ENCODE results near the gene SDS. TPM values are rescaled to one million over a fixed set of nuclear protein-coding genes. Genes with fewer than 3 reads are reported as not detected.

Gene SDS
- total and polyA plus RNA-seq, 4 donors: 0.39 to 2.4 (median 0.99) TPM

DNA sequence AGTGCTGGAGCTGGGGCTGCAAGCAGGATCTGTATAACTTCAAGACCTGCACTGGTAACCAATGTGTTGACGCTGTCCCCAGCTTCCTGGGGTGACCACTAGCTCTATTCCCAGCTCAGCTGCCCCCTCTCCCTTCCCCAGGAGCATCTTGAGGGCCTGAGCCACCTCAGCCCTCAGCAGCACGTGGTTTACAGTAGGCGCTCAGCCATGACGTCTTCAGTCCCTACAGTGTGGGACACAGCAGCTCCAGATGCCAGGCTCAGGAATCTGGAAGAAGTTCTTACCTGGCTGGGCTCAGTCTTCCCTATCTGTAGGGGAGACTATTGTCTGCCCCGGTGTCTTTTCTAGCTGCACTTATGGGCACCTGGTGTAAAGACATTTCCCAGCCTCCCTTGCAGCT, 8.6 kb downstream of the SDS start:
- Histone ChIP-seq H3K4me3 (ENCODE audit: low read depth, low read length) (no peak overlapping the region), H3K9me3 (ENCODE audit: control insufficient read depth, insufficient read depth, low read length) (no peaks in the 10 kb centered on the region), H3K36me3 (ENCODE audit: control insufficient read depth, insufficient read depth, low read length) (peaks cover 15% of the 10 kb centered on the region), H3K27ac (ENCODE audit: low read depth, low read length) (no peak overlapping the region), H3K4me1 (ENCODE audit: control insufficient read depth, insufficient read depth, low read length) (peaks cover 9% of the 10 kb centered on the region), H3K27me3 (ENCODE audit: control insufficient read depth, insufficient read depth, low read length) (no peaks in the 10 kb centered on the region)
- no peak for DNase-seq (ENCODE audit: low read depth in 4 of 6, low spot score in 6 of 6)
- 88% methylated on average over 5 of the region's 5 CpGs for WGBS (ENCODE audit: insufficient coverage)

DNA sequence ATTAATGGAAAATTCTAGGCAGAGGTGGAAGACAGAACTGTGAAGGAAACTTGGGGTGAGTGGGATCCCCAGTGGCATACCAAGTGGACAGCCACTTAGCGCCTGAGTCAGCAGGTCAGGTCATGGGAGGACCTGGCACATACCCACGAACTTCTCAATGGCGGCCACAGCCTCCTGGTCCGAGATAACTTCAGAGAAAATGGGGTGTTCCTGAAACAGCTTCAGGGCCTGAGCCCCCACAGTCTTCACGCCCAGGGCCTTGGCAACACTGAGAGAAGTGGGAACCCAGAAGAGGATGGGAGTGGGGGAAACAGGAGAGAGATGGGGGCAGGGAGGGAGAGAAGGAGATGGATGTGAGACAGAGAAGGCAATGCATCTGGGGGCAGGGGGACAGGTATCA, 9.9 kb downstream of the SDS start:
- no peak for DNase-seq (ENCODE audit: low read depth in 4 of 6, low spot score in 6 of 6)
- Histone ChIP-seq H3K36me3 (ENCODE audit: control insufficient read depth, insufficient read depth, low read length) (peaks cover 29% of the 10 kb centered on the region), H3K4me3 (ENCODE audit: low read depth, low read length) (no peak overlapping the region), H3K9me3 (ENCODE audit: control insufficient read depth, insufficient read depth, low read length) (no peaks in the 10 kb centered on the region), H3K4me1 (ENCODE audit: control insufficient read depth, insufficient read depth, low read length) (peaks cover 9% of the 10 kb centered on the region), H3K27me3 (ENCODE audit: control insufficient read depth, insufficient read depth, low read length) (no peaks in the 10 kb centered on the region), H3K27ac (ENCODE audit: low read depth, low read length) (no peak overlapping the region)
- 96% methylated on average over 3 of the region's 5 CpGs for WGBS (ENCODE audit: insufficient coverage)

DNA sequence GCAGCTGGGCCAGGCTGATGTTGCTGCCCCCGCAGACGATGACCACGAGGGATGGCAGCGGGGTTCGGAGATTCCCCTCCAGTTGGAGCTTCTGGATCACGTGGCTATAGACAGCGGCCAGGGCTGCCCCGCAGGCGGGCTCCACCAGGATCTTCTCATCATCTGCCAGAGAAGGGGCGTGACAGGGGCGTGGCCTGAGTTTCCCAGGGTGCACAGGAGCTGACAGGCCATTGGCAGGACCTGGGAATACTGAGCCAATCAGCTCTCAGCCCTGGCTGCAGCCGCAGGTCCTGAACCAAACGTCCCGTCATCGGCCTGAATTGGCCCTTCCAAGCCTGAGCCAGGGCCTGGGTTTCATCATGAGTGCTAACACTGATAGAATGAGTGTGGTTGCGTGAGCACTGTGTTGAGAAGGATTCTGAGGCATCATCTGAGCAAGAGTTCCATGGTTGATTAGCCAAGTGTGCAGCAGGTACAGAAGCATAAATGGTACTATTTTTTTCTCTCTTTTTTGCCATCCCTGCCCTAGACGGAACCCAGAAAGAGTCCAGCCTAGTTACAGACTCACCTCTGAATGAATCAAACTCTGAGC, 10.6 kb downstream of the SDS start:
- Histone ChIP-seq H3K27ac (ENCODE audit: low read depth, low read length) (no peak overlapping the region), H3K9me3 (ENCODE audit: control insufficient read depth, insufficient read depth, low read length) (no peaks in the 10 kb centered on the region), H3K4me3 (ENCODE audit: low read depth, low read length) (no peak overlapping the region), H3K27me3 (ENCODE audit: control insufficient read depth, insufficient read depth, low read length) (no peaks in the 10 kb centered on the region), H3K4me1 (ENCODE audit: control insufficient read depth, insufficient read depth, low read length) (peaks cover 9% of the 10 kb centered on the region), H3K36me3 (ENCODE audit: control insufficient read depth, insufficient read depth, low read length) (peaks cover 36% of the 10 kb centered on the region)
- no peak for DNase-seq (ENCODE audit: low read depth in 4 of 6, low spot score in 6 of 6)
- 60% methylated on average over 16 of the region's 17 CpGs for WGBS (ENCODE audit: insufficient coverage)

DNA sequence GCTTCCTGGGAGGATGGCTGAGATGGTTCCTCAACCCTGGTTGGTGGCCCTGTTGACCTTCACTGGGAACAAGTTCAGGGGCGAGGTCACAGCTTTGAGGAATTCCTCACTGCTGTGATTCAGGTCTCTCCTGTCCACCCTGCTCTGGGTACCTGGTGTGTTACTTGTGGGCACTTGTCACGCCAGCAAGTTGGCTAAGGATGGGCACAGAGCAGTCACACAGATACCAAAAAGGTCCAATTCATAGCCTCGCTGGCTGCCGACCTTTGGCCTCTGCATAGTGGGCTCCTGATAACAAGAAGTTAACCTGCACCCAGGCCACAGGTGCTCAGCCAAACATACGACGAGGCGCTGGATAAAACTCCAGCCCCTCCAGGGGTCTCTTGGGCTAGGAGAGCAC, 11.2 kb downstream of the SDS start:
- Histone ChIP-seq H3K27ac (ENCODE audit: low read depth, low read length) (no peak overlapping the region), H3K4me1 (ENCODE audit: control insufficient read depth, insufficient read depth, low read length) (peaks cover 9% of the 10 kb centered on the region), H3K27me3 (ENCODE audit: control insufficient read depth, insufficient read depth, low read length) (no peaks in the 10 kb centered on the region), H3K4me3 (ENCODE audit: low read depth, low read length) (no peak overlapping the region), H3K9me3 (ENCODE audit: control insufficient read depth, insufficient read depth, low read length) (no peaks in the 10 kb centered on the region), H3K36me3 (ENCODE audit: control insufficient read depth, insufficient read depth, low read length) (peaks cover 41% of the 10 kb centered on the region)
- no peak for DNase-seq (ENCODE audit: low read depth in 4 of 6, low spot score in 6 of 6)
- 85% methylated on average over 7 of the region's 7 CpGs for WGBS (ENCODE audit: insufficient coverage)

- 91% methylated on average over 6 of the region's 9 CpGs for WGBS (ENCODE audit: insufficient coverage)
- peaks cover 49% of the 10 kb centered on the region for H3K36me3 ChIP-seq (ENCODE audit: control insufficient read depth, insufficient read depth, low read length)
- H3K9me3 ChIP-seq (ENCODE audit: control insufficient read depth, insufficient read depth, low read length): no peaks in the 10 kb centered on the region
- peaks cover 2% of the 10 kb centered on the region for H3K4me1 ChIP-seq (ENCODE audit: control insufficient read depth, insufficient read depth, low read length)
- H3K4me3 ChIP-seq (ENCODE audit: low read depth, low read length): no peak overlapping the region
- H3K27me3 ChIP-seq (ENCODE audit: control insufficient read depth, insufficient read depth, low read length): no peaks in the 10 kb centered on the region
- DNase-seq (ENCODE audit: low read depth in 4 of 6, low spot score in 6 of 6): no peak
- no peak overlapping the region for H3K27ac ChIP-seq (ENCODE audit: low read depth, low read length)
Observed at GRCh38 chr12:113391650-113392337, 11.9 kb downstream of the SDS start.

GRCh38 chr12:113391145-113391544, 12.5 kb downstream of the SDS start:
- Histone ChIP-seq H3K36me3 (ENCODE audit: control insufficient read depth, insufficient read depth, low read length) (peaks cover 54% of the 10 kb centered on the region), H3K4me3 (ENCODE audit: low read depth, low read length) (no peak overlapping the region), H3K4me1 (ENCODE audit: control insufficient read depth, insufficient read depth, low read length) (no peaks in the 10 kb centered on the region), H3K9me3 (ENCODE audit: control insufficient read depth, insufficient read depth, low read length) (no peaks in the 10 kb centered on the region), H3K27me3 (ENCODE audit: control insufficient read depth, insufficient read depth, low read length) (no peaks in the 10 kb centered on the region), H3K27ac (ENCODE audit: low read depth, low read length) (no peak overlapping the region)
- no CpG with 5 or more reads among the region's 3 CpGs for WGBS (ENCODE audit: insufficient coverage)
- DNase-seq (ENCODE audit: low read depth in 4 of 6, low spot score in 6 of 6): no peak

DNA sequence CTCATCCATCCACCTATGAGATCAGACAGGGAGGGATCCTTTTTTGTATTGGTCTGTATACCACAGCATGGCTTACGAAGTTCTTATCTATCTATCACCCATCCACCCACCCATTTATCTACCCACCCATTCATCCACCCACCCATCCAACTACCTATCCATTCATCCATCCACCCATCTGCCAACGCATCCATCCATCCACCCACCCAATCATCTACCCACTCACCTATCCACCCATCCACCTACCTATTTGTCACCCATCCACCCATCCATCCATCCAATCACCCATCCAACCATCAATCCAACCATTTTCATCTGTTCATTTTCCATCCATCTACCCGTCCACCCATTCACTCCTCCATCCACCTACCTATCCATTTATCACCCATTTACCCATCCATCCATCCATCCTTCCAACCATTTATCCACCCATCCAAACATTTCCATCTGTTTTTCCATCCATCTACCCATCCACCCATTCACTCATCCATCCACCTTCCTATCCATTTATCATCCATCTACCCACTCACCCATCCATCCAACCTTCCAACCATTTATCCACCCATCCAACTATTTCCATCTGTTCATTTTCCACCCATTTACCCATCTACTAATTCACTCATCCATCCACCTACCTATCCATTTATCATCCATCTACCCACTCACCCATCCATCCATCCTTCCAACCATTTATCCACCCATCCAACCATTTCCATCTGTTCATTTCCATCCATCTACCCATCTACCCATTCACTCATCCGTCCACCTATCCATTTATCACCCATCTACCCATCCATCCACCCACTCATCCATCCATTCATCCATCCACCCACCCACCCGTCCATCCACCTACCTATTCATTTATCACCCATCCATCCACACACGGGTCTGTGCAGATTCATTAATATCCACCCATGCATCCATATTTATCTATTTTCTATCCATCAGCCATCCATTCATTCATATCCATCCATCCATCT, 13.3 kb downstream of the SDS start:
- no peak for DNase-seq (ENCODE audit: low read depth in 4 of 6, low spot score in 6 of 6)
- Histone ChIP-seq H3K4me1 (ENCODE audit: control insufficient read depth, insufficient read depth, low read length) (no peaks in the 10 kb centered on the region), H3K27me3 (ENCODE audit: control insufficient read depth, insufficient read depth, low read length) (no peaks in the 10 kb centered on the region), H3K9me3 (ENCODE audit: control insufficient read depth, insufficient read depth, low read length) (no peaks in the 10 kb centered on the region), H3K27ac (ENCODE audit: low read depth, low read length) (no peak overlapping the region), H3K36me3 (ENCODE audit: control insufficient read depth, insufficient read depth, low read length) (peaks cover 62% of the 10 kb centered on the region), H3K4me3 (ENCODE audit: low read depth, low read length) (no peak overlapping the region)
- WGBS (ENCODE audit: insufficient coverage): 91% methylated on average over 5 of the region's 6 CpGs

DNA sequence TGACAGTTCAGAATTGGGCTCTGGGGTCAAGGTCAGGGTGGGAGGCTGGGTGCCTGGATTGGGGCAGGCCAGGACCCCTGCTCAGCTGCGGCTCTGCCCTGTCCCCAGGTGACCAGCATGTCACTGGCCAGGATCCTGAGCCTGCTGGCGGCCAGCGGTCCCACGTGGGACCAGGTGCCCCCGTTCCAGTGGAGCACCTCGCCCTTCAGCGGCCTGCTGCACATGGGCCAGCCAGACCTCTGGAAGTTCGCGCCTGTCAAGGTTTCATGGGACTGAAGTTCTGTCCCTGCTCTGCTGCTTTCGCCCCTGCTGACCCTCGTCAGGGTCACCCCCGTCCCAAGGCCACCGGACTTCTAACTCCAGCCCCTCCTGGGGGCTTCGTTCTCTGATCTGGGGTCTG, 15.3 kb downstream of the SDS start:
- no peaks in the 10 kb centered on the region for H3K9me3 ChIP-seq (ENCODE audit: control insufficient read depth, insufficient read depth, low read length)
- no peak overlapping the region for H3K27ac ChIP-seq (ENCODE audit: low read depth, low read length)
- no peak for DNase-seq (ENCODE audit: low read depth in 4 of 6, low spot score in 6 of 6)
- no peaks in the 10 kb centered on the region for H3K4me1 ChIP-seq (ENCODE audit: control insufficient read depth, insufficient read depth, low read length)
- 96% methylated on average over 14 of the region's 14 CpGs for WGBS (ENCODE audit: insufficient coverage)
- no peak overlapping the region for H3K4me3 ChIP-seq (ENCODE audit: low read depth, low read length)
- H3K27me3 ChIP-seq (ENCODE audit: control insufficient read depth, insufficient read depth, low read length): no peaks in the 10 kb centered on the region
- H3K36me3 ChIP-seq (ENCODE audit: control insufficient read depth, insufficient read depth, low read length): peaks cover 78% of the 10 kb centered on the region

DNA sequence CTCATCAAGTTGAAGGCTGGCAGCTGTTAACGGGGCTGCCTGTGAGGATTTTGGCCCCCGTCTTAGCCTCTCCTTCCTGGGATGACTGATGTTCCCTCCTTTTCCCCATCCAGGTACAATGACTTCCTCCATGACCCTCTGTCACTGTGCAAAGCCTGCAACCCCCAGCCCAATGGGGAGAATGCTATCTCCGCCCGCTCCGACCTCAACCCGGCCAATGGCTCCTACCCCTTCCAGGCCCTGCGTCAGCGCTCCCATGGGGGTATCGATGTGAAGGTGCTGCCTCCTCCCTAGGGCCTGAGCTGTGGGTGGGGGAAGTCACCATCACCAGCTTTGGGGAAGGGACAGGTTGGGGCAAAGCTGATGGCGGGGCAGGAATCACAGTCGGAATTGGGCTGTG, 16.1 kb downstream of the SDS start:
- H3K27ac ChIP-seq (ENCODE audit: low read depth, low read length): no peak overlapping the region
- WGBS (ENCODE audit: insufficient coverage): 93% methylated on average over 7 of the region's 11 CpGs
- no peaks in the 10 kb centered on the region for H3K27me3 ChIP-seq (ENCODE audit: control insufficient read depth, insufficient read depth, low read length)
- no peak for DNase-seq (ENCODE audit: low read depth in 4 of 6, low spot score in 6 of 6)
- H3K4me3 ChIP-seq (ENCODE audit: low read depth, low read length): no peak overlapping the region
- no peaks in the 10 kb centered on the region for H3K4me1 ChIP-seq (ENCODE audit: control insufficient read depth, insufficient read depth, low read length)
- H3K9me3 ChIP-seq (ENCODE audit: control insufficient read depth, insufficient read depth, low read length): no peaks in the 10 kb centered on the region
- H3K36me3 ChIP-seq (ENCODE audit: control insufficient read depth, insufficient read depth, low read length): peaks cover 80% of the 10 kb centered on the region

Data from spinal cord (tissue), 10 donors.